HG02763 (cell line): ENCODE results near the gene BOLL.
"Not testable (repeated sequence)": the region's sequence is repeated elsewhere in the genome, so short reads cannot be mapped to it uniquely, and the experiment has no call there.

Experiments used
- ATAC-seq: cut with Tn5 transposase; IDR thresholded peaks from one replicate; pipeline ENCODE4 v1.9.1; 2021; ENCODE audit warnings: mild to moderate bottlenecking, moderate library complexity; ENCODE audit not compliant: unreplicated experiment

Gene BOLL

GRCh38 chr2:197707316-197708213, 77.6 kb downstream of the BOLL start:
- no peak for ATAC-seq

GRCh38 chr2:197706839-197707207, 78.3 kb downstream of the BOLL start:
- no peak for ATAC-seq

GRCh38 chr2:197705912-197706838, 78.9 kb downstream of the BOLL start:
- no peak for ATAC-seq

- ATAC-seq = peak; percentile 90
Observed at GRCh38 chr2:197705121-197705911, 79.8 kb downstream of the BOLL start, which contains the start of gene MARS2. Gene MARS2, plus strand, starts transcription at chr2:197705369. Its CDS starts 37 bp downstream, at chr2:197705406.

GRCh38 chr2:197704434-197705120, 80.5 kb downstream of the BOLL start:
- peak; percentile 35 for ATAC-seq

GRCh38 chr2:197700960-197701359, 84.2 kb downstream of the BOLL start:
- ATAC-seq = no peak

- ATAC-seq = not testable (repeated sequence)
Observed at GRCh38 chr2:197699724-197700123, 85.4 kb downstream of the BOLL start.

- ATAC-seq = not testable (repeated sequence)
Observed at GRCh38 chr2:197696571-197696970, 88.5 kb downstream of the BOLL start.

- not testable (repeated sequence) for ATAC-seq
Observed at GRCh38 chr2:197695971-197696370, 89.1 kb downstream of the BOLL start.

- ATAC-seq = not testable (repeated sequence)
Observed at GRCh38 chr2:197695206-197695605, 89.9 kb downstream of the BOLL start.

- no peak for ATAC-seq
Observed at GRCh38 chr2:197677483-197677882, 107.6 kb downstream of the BOLL start.

- no peak for ATAC-seq
Observed at GRCh38 chr2:197677056-197677455, 108.1 kb downstream of the BOLL start.
